ENCODE data around the gene CACNA1C. TPM values are rescaled to one million over a fixed set of nuclear protein-coding genes. Genes with fewer than 3 reads are reported as not detected.
"Not testable (repeated sequence)": the region's sequence is repeated elsewhere in the genome, so short reads cannot be mapped to it uniquely, and the experiment has no call there.

CACNA1C gene
- polyA plus RNA-seq, 1 of the 3 experiments (the other 2 are of a cell fraction): 1.5 TPM

DNA sequence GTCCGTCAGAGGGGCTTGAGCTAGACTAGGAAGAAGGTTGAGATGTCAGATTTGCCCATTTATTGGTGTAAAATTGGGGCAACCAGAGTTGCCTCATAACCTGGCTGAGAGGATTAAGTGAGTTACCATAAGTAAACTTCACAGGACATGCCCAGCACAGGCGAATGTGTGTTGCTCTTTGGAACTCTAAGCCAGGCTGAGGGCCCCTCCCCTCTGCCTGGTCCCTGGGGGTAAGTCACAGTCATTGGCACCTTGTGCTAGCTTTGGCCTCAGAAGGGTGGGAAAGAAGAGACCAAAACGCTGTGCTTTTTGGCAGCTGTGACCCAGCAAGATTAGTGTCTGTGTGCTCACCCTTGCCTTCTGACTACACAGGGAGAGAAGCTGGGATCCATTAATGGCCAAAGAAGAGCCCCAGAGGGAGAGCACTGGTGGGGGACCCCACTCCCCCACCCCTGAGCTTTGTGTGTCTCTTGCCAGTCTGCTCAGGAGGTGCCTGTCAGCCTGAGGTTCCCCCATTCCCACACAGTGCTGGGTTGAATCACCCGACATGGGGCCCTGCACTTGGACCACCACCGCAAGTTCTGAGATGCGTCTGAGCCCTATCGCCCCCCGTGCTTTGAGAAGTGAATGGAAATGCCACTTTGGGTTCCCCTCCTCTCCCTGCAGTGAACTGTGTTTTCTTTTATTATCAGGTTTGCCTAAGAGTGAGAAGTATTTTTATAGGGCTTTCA, 74.1 kb downstream of the CACNA1C start (continued):
- TF ChIP-seq CTCF (IDR thresholded peaks at IDR 0.05): no peak

- CTCF ChIA-PET: no interaction called here
- Histone ChIP-seq H3K9me2 (no peaks in the 10 kb centered on the region), H2AFZ (ENCODE audit: low read depth) (no peak overlapping the region), H3F3A (replicated peaks; ENCODE audit: insufficient read depth) (no peaks in the 10 kb centered on the region), H3K27me3 (ENCODE audit: insufficient read depth) (no peaks in the 10 kb centered on the region), H3K9me3 (no peaks in the 10 kb centered on the region), H3K79me2 (ENCODE audit: insufficient read depth) (no peaks in the 10 kb centered on the region), H3K4me1 (ENCODE audit: control insufficient read depth in 1 of 2, insufficient read depth in 2 of 2, low read depth in 1 of 2, low read length in 1 of 2) (peaks cover 0 to 6% of the 10 kb centered on the region in 2 experiments; a peak in 1 of 4 replicates), H3K4me3 (ENCODE audit: low read depth in 2 of 2, low read length in 1 of 2) (no peak overlapping the region), H3K9ac (no peak overlapping the region), H3K27ac (ENCODE audit: low read depth in 2 of 2, low read length in 1 of 2) (peak overlapping the region in 1 of 2 experiments; percentile 30; a peak in 3 of 4 replicates), H3K4me2 (no peak overlapping the region), H4K20me1 (ENCODE audit: insufficient read depth) (no peaks in the 10 kb centered on the region), H3K36me3 (replicated peaks in 1 of 2; ENCODE audit: control insufficient read depth in 1 of 2, insufficient read depth in 2 of 2, low read length in 1 of 2) (no peaks in the 10 kb centered on the region)
- POLR2A ChIA-PET: no interaction called here
- DNase-seq: peak; percentile 37
- TF ChIP-seq SMC3 (IDR thresholded peaks at IDR 0.05; ENCODE audit: low read depth, low read length) (no peak), GATA2 (CRISPR knock-in tag; IDR thresholded peaks at IDR 0.05) (no peak), TCF12 (IDR thresholded peaks at IDR 0.05) (peak; percentile 33; the same call in 1 of the 2 replicates), POLR2AphosphoS5 (IDR thresholded peaks at IDR 0.05; ENCODE audit: low read depth, low read length) (no peak), FOSL2 (IDR thresholded peaks at IDR 0.05; ENCODE audit: borderline replicate concordance, low read depth) (peak; percentile 10; the same call in 1 of the 2 replicates), JUND (IDR thresholded peaks at IDR 0.05) (no peak), SIN3A (IDR thresholded peaks at IDR 0.05; ENCODE audit: borderline replicate concordance, low read depth, low read length) (no peak), EP300 (IDR thresholded peaks at IDR 0.05; ENCODE audit: borderline replicate concordance in 1 of 2, low read depth in 1 of 2, low read length in 1 of 2) (no peak), YY1 (IDR thresholded peaks at IDR 0.05; ENCODE audit: low read depth) (no peak), TEAD4 (IDR thresholded peaks at IDR 0.05; ENCODE audit: borderline replicate concordance, insufficient read depth) (no peak), NRF1 (IDR thresholded peaks at IDR 0.05; ENCODE audit: low read depth, low read length) (no peak), MXI1 (IDR thresholded peaks at IDR 0.05; ENCODE audit: low read depth, low read length) (no peak)
- TF ChIP-seq, protein P1, sequence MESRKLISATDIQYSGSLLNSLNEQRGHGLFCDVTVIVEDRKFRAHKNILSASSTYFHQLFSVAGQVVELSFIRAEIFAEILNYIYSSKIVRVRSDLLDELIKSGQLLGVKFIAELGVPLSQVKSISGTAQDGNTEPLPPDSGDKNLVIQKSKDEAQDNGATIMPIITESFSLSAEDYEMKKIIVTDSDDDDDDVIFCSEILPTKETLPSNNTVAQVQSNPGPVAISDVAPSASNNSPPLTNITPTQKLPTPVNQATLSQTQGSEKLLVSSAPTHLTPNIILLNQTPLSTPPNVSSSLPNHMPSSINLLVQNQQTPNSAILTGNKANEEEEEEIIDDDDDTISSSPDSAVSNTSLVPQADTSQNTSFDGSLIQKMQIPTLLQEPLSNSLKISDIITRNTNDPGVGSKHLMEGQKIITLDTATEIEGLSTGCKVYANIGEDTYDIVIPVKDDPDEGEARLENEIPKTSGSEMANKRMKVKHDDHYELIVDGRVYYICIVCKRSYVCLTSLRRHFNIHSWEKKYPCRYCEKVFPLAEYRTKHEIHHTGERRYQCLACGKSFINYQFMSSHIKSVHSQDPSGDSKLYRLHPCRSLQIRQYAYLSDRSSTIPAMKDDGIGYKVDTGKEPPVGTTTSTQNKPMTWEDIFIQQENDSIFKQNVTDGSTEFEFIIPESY (IDR thresholded peaks at IDR 0.05; ENCODE audit: borderline replicate concordance, low read depth): no peak
- 41% methylated on average over 7 of the region's 7 CpGs for WGBS (ENCODE audit: low lambda C conversion rate)
Observed at GRCh38 chr12:2129076-2129475, 76.3 kb downstream of the CACNA1C start.

- H2AFZ ChIP-seq (ENCODE audit: low read depth); H3F3A ChIP-seq (replicated peaks; ENCODE audit: insufficient read depth); DNase-seq; H3K27ac ChIP-seq (ENCODE audit: low read depth in 2 of 2, low read length in 1 of 2); H3K9me3 ChIP-seq; H3K4me1 ChIP-seq (ENCODE audit: control insufficient read depth in 1 of 2, insufficient read depth in 2 of 2, low read depth in 1 of 2, low read length in 1 of 2); CTCF ChIA-PET; H3K79me2 ChIP-seq (ENCODE audit: insufficient read depth); H3K9ac ChIP-seq; H3K4me2 ChIP-seq; H3K4me3 ChIP-seq (ENCODE audit: low read depth in 2 of 2, low read length in 1 of 2); H4K20me1 ChIP-seq (ENCODE audit: insufficient read depth); H3K27me3 ChIP-seq (ENCODE audit: insufficient read depth); H3K9me2 ChIP-seq; POLR2A ChIA-PET; H3K36me3 ChIP-seq (replicated peaks in 1 of 2; ENCODE audit: control insufficient read depth in 1 of 2, insufficient read depth in 2 of 2, low read length in 1 of 2): not testable (repeated sequence)
- WGBS (ENCODE audit: low lambda C conversion rate): 84% methylated on average over 26 of the region's 37 CpGs
Observed at GRCh38 chr12:2135661-2136418, 83.1 kb downstream of the CACNA1C start.
